B cell (primary cell): ENCODE results near the gene NEK6. TPM values are rescaled to one million over a fixed set of nuclear protein-coding genes. Genes with fewer than 3 reads are reported as not detected.

Source experiments
- ATAC-seq: fragments of 200-7000 bp; cut with Tn5 transposase; one replicate; pipeline ENCODE4 v1.10.0; 2021; ENCODE audit warnings: low read depth, mild to moderate bottlenecking, moderate number of reproducible peaks, moderate library complexity
- CTCF ChIA-PET: fragments of 350-600 bp; sonication (Branson Sonifier 250); formaldehyde crosslinking; loops from one replicate; lab custom pipeline; 2021; ENCODE audit warnings: antibody characterized with exemption, inconsistent platforms; lab: Charles Lee
- POLR2A ChIA-PET: fragments of 350-600 bp; sonication (Branson Sonifier 250); formaldehyde crosslinking; loops from one replicate; lab custom pipeline; 2021; ENCODE audit warnings: antibody characterized with exemption; lab: Charles Lee
- DNase-seq: peaks from one replicate; pipeline ENCODE4 v3.0.0; 2013
- H2AFZ ChIP-seq: 2 replicates; pipeline ENCODE4 v1.6.1; 2012; ENCODE audit warnings: mild to moderate bottlenecking, low read depth, low read length; ENCODE audit not compliant: insufficient read depth, poor library complexity, severe bottlenecking
- H3K27ac ChIP-seq, 2 donors: 1 replicate in 1 of 2; 2 replicates in 1 of 2; pipeline ENCODE4 v1.5.1; 2012 to 2013; ENCODE audit warnings: low read length in 2 of 2, mild to moderate bottlenecking in 2 of 2, moderate library complexity in 1 of 2
- H3K27me3 ChIP-seq, 4 experiments: fragments of 200-600 bp in 1 of 4; sonication (generic) in 1 of 4; replicated peaks in 1 of 4; 1 replicate in 2 of 4; 2 replicates in 2 of 4; pipeline versions ENCODE4 v1.6.1 to v1.7.0; 2013 to 2016; ENCODE audit warnings: low read length in 3 of 4, mild to moderate bottlenecking in 2 of 4, mixed read lengths in 1 of 4, moderate library complexity in 1 of 4; ENCODE audit not compliant: insufficient read depth in 4 of 4, control insufficient read depth in 3 of 4; ENCODE audit errors: control extremely low read depth in 1 of 4
- H3K36me3 ChIP-seq, 2 experiments: replicated peaks in 1 of 2; 1 replicate in 1 of 2; 2 replicates in 1 of 2; pipeline versions ENCODE4 v1.6.1 to v1.7.1; 2013; ENCODE audit warnings: low read length in 1 of 2; ENCODE audit not compliant: insufficient read depth in 2 of 2, control insufficient read depth in 1 of 2; ENCODE audit errors: control extremely low read depth in 1 of 2, extremely low read depth in 1 of 2
- H3K4me1 ChIP-seq, 2 donors: fragments of 200-600 bp in 1 of 2; sonication (generic) in 1 of 2; 1 replicate in 1 of 2; 2 replicates in 1 of 2; pipeline versions ENCODE4 v1.5.1 to v1.6.1; 2013 to 2017; ENCODE audit warnings: low read length in 2 of 2; ENCODE audit not compliant: control insufficient read depth in 2 of 2, insufficient read depth in 2 of 2
- H3K4me2 ChIP-seq: replicated peaks from 2 replicates; pipeline ENCODE3; 2012; ENCODE audit warnings: mild to moderate bottlenecking, low read depth, low read length; ENCODE audit not compliant: poor library complexity, severe bottlenecking
- H3K4me3 ChIP-seq, 5 experiments: fragments of 200-600 bp in 1 of 5; sonication (generic) in 1 of 5; 1 replicate in 3 of 5; 2 replicates in 2 of 5; pipeline versions ENCODE4 v1.5.1 to v1.7.0; 2011 to 2016; ENCODE audit warnings: low read length in 4 of 5, mild to moderate bottlenecking in 4 of 5, low read depth in 2 of 5, control low read depth in 1 of 5, moderate library complexity in 1 of 5; ENCODE audit not compliant: insufficient read depth in 1 of 5; ENCODE audit errors: control extremely low read depth in 1 of 5, extremely low read depth in 1 of 5
- H3K79me2 ChIP-seq: fragments of 200-600 bp; sonication (generic); one replicate; pipeline ENCODE4 v1.6.0; 2016; ENCODE audit warnings: low read length; ENCODE audit not compliant: control insufficient read depth, insufficient read depth
- H3K9ac ChIP-seq: fragments of 200-600 bp; sonication (generic); 2 replicates; pipeline ENCODE4 v1.6.1; 2017; ENCODE audit warnings: mild to moderate bottlenecking, low read length, moderate library complexity
- H3K9me3 ChIP-seq, 3 donors: one replicate each; pipeline versions ENCODE4 v1.6.1 to v1.7.1; 2013; ENCODE audit warnings: low read length in 2 of 3; ENCODE audit not compliant: control insufficient read depth in 2 of 3, insufficient read depth in 1 of 3; ENCODE audit errors: control extremely low read depth in 1 of 3
- H4K20me1 ChIP-seq: 2 replicates; pipeline ENCODE4 v1.6.0; 2012; ENCODE audit warnings: mild to moderate bottlenecking, low read length; ENCODE audit not compliant: insufficient read depth, control insufficient read depth, poor library complexity, severe bottlenecking
- H3K27ac Mint-ChIP-seq: one replicate; pipeline ENCODE4 v1.8.0; 2021; ENCODE audit warnings: mixed read lengths
- H3K27me3 Mint-ChIP-seq: one replicate; pipeline ENCODE4 v1.8.0; 2021; ENCODE audit warnings: mixed read lengths
- H3K4me1 Mint-ChIP-seq: one replicate; pipeline ENCODE4 v1.8.0; 2021; ENCODE audit warnings: mixed read lengths
- H3K4me3 Mint-ChIP-seq: one replicate; pipeline ENCODE4 v1.8.0; 2021; ENCODE audit warnings: mixed read lengths
- H3K9me3 Mint-ChIP-seq: one replicate; pipeline ENCODE4 v1.8.0; 2022; ENCODE audit warnings: mixed read lengths; ENCODE audit not compliant: insufficient read depth
- EZH2 ChIP-seq: IDR thresholded peaks from 2 replicates; pipeline ENCODE4 v1.6.1; 2012; ENCODE audit warnings: borderline replicate concordance, low read depth, mild to moderate bottlenecking, moderate library complexity, low read length; ENCODE audit not compliant: insufficient read depth, poor library complexity, severe bottlenecking
- WGBS: methylation state at CpG from one replicate; pipeline ENCODE4 v1.1.5; 2013; ENCODE audit warnings: missing lambda C conversion rate; ENCODE audit not compliant: insufficient coverage; 5-methylcytosine and 5-hydroxymethylcytosine counted together
- intact Hi-C: fragments of 100-400 bp; cut with micrococcal nuclease; formaldehyde crosslinking; loops from one replicate; pipeline ENCODE4 v1.10.0; 2022
- polyA plus RNA-seq: library from polyadenylated mRNA; depleted of rRNA; stranded (reverse); fragments of >200 nt; gene quantifications from 2 replicates; pipeline ENCODE4 v1.2.3, GENCODE V29; 2012
- total RNA-seq, 2 donors: library from RNA; stranded (reverse); fragments of 120-200 nt in 1 of 2; gene quantifications; 1 replicate in 1 of 2; 2 replicates in 1 of 2; pipeline versions ENCODE4 v1.2.3 to v1.2.4, GENCODE V29; 2013 to 2022
- TF ChIP-seq, protein P1 (sequence below): fragments of 200-600 bp; IDR thresholded peaks from one replicate; pipeline ENCODE4 v1.8.0; 2022; ENCODE audit warnings: antibody characterized with exemption, mild to moderate bottlenecking

The NEK6 gene
- total and polyA plus RNA-seq, 2 donors (not counting 1 experiment from before 2014, with no cell fraction given): 40.0 to 63.1 TPM

DNA sequence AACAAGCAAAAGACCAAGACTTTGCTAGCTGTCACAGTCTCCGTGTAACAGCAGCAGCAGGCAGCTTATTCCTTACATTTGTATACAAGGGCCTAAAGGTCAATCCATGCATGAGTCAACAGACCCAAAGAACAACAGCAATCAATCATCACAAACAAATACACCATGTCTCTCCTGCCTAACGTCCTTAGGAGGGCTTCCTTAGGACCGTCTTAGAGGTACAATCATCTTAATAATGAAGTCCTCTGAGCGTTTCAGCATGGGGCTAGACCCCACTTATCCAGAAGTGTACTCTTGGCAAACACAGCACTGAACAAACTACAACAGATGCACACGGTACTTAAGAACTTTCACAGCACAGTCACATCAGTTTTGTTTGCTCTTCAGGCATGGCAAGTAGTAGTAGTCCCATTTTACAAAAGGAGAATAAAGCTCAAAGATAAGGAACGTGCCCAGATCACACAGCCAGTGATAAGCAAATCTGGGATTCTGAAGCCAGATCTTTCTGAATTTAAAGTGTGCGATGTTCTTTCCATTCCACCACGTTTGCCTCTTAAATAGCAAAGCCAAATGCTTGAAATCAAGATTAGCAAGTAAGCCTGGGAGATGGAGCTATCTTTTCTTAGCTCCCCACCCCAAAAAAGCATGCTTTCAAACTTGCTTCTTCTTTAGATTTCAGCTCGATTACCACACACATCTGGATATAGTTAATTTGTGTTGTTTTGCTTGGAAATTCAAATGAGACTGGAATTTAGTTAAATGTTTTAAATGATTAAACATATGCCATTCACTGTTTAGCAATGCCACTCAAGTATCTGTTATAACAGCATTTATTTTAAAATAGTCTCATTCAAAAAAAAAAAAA, 133.3 kb downstream of the NEK6 start:
- H3K4me1 Mint-ChIP-seq: peaks cover 36% of the 10 kb centered on the region
- Histone ChIP-seq H3K79me2 (peaks cover 96% of the 10 kb centered on the region), H3K4me1 (no peaks in the 10 kb centered on the region), H3K27me3 (no peaks in the 10 kb centered on the region), H3K4me2 (no peak overlapping the region), H3K4me3 (no peak overlapping the region), H3K9ac (no peak overlapping the region), H3K36me3 (peaks cover 0 to 22% of the 10 kb centered on the region in 2 experiments), H3K27ac (no peak overlapping the region), H2AFZ (no peak overlapping the region), H4K20me1 (peaks cover 79% of the 10 kb centered on the region), H3K9me3 (no peaks in the 10 kb centered on the region)
- H3K27ac Mint-ChIP-seq: no peak overlapping the region
- WGBS: 94% methylated on average over 6 of the region's 9 CpGs
- no peak for ATAC-seq
- H3K4me3 Mint-ChIP-seq: no peak overlapping the region
- no peaks in the 10 kb centered on the region for H3K9me3 Mint-ChIP-seq
- no peaks in the 10 kb centered on the region for H3K27me3 Mint-ChIP-seq
- DNase-seq: no peak
- CTCF ChIA-PET: interaction anchor here (0.7 to 5.5 kb wide), 3 partner anchors 22 to 1838 kb away, joined by 3 to 54 read pairs (median 5); partner anchors contain the start of gene OR1N2
- intact Hi-C loops: no loop called here
- POLR2A ChIA-PET: no interaction called here
- TF ChIP-seq, protein P1, sequence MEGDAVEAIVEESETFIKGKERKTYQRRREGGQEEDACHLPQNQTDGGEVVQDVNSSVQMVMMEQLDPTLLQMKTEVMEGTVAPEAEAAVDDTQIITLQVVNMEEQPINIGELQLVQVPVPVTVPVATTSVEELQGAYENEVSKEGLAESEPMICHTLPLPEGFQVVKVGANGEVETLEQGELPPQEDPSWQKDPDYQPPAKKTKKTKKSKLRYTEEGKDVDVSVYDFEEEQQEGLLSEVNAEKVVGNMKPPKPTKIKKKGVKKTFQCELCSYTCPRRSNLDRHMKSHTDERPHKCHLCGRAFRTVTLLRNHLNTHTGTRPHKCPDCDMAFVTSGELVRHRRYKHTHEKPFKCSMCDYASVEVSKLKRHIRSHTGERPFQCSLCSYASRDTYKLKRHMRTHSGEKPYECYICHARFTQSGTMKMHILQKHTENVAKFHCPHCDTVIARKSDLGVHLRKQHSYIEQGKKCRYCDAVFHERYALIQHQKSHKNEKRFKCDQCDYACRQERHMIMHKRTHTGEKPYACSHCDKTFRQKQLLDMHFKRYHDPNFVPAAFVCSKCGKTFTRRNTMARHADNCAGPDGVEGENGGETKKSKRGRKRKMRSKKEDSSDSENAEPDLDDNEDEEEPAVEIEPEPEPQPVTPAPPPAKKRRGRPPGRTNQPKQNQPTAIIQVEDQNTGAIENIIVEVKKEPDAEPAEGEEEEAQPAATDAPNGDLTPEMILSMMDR: no peak
- TF ChIP-seq EZH2: no peak

DNA sequence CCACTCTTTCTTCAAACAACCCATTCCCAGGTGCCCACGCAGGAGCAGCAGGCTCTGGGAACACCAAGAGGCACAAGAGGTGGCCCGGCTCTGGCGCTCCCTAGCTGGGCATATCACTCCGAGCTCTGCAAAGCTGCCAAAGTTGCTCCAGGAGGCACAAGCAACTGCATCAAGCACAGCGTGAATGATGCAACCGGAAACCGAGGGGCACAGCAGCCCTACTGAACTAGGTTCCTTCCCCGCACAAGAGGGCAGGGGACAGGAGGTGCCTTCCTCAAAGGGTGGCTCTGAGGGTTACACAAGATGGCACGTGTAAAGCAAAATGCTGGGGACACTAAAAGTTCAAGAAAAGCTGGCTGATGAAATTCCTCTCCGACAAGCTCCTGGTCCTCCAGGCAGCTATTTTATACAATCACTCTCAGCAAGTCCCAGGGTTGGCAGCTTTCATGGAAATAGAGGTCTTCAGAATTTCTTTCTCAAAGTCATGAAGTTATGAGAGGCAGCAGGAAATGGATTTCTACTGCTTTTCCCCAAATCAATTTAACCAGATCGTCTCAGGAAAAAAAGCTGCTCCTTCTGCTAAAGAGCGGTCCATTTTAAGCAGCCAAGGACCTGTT, 134.6 kb downstream of the NEK6 start:
- H4K20me1 ChIP-seq: peaks cover 84% of the 10 kb centered on the region
- H3K9ac ChIP-seq: no peak overlapping the region
- no peaks in the 10 kb centered on the region for H3K9me3 Mint-ChIP-seq
- TF ChIP-seq EZH2: no peak
- TF ChIP-seq, protein P1: no peak
- peaks cover 33% of the 10 kb centered on the region for H3K4me1 Mint-ChIP-seq
- H3K27me3 ChIP-seq: no peaks in the 10 kb centered on the region
- ATAC-seq (no peak), DNase-seq (no peak)
- no peaks in the 10 kb centered on the region for H3K27me3 Mint-ChIP-seq
- peaks cover 96% of the 10 kb centered on the region for H3K79me2 ChIP-seq
- no peak overlapping the region for H2AFZ ChIP-seq
- H3K4me2 ChIP-seq: no peak overlapping the region
- no peak overlapping the region for H3K4me3 ChIP-seq
- POLR2A ChIA-PET: no interaction called here
- H3K4me3 Mint-ChIP-seq: no peak overlapping the region
- no peak overlapping the region for H3K27ac Mint-ChIP-seq
- intact Hi-C loops: no loop called here
- H3K27ac ChIP-seq: no peak overlapping the region
- H3K4me1 ChIP-seq: no peaks in the 10 kb centered on the region
- H3K9me3 ChIP-seq: no peaks in the 10 kb centered on the region
- CTCF ChIA-PET: interaction anchor here (1.3 to 3.6 kb wide), 2 partner anchors 21 to 266 kb away, joined by 5 to 18 read pairs; no protein-coding TSS in a partner anchor
- H3K36me3 ChIP-seq: peaks cover 0 to 32% of the 10 kb centered on the region in 2 experiments
- 97% methylated on average over 11 of the region's 12 CpGs for WGBS
